ENCODE data around the gene SLC16A5. TPM values are rescaled to one million over a fixed set of nuclear protein-coding genes. Genes with fewer than 3 reads are reported as not detected.

The SLC16A5 gene
- total RNA-seq, 4 donors from 2014 or later: 65.9 to 94.6 (median 79.5) TPM

DNA sequence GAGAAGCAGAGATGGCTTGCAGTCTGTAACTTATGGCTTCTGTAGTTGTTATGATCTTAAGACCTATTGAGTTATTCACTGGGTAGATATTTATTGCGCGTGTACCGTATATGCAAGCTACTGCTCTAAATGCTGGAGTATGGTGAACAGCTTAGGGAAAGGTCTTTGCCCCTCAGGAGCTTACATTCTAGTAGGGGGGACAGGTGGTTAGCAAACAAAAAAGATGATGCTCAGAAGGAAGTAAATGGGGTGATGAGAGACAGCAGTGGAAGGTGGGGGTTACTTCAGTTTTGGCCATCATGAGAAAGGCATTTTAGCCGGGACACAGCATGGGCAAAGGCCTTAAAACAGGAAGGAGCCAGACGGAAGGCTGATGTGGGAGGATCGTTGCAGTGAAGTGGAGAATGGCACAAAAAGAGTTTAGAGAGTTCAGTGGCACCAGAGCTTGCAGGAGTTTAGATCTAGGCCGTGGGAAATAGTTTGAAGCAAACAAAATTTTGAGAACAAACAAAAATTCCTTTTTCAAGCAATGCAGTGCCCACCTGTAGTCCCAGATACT lies 24.1 kb downstream of the SLC16A5 start:
- Histone ChIP-seq H3K9me3 (no peaks in the 10 kb centered on the region), H3K36me3 (no peaks in the 10 kb centered on the region), H3K4me3 (no peak overlapping the region), H3K27ac (no peak overlapping the region), H3K27me3 (no peaks in the 10 kb centered on the region), H3K4me1 (peaks cover 14 to 50% (median 34%) of the 10 kb centered on the region in 4 donors)
- no peak for DNase-seq
- TF ChIP-seq, protein P1, sequence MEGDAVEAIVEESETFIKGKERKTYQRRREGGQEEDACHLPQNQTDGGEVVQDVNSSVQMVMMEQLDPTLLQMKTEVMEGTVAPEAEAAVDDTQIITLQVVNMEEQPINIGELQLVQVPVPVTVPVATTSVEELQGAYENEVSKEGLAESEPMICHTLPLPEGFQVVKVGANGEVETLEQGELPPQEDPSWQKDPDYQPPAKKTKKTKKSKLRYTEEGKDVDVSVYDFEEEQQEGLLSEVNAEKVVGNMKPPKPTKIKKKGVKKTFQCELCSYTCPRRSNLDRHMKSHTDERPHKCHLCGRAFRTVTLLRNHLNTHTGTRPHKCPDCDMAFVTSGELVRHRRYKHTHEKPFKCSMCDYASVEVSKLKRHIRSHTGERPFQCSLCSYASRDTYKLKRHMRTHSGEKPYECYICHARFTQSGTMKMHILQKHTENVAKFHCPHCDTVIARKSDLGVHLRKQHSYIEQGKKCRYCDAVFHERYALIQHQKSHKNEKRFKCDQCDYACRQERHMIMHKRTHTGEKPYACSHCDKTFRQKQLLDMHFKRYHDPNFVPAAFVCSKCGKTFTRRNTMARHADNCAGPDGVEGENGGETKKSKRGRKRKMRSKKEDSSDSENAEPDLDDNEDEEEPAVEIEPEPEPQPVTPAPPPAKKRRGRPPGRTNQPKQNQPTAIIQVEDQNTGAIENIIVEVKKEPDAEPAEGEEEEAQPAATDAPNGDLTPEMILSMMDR (IDR thresholded peaks at IDR 0.05): no peak
- TF ChIP-seq POLR2A (IDR thresholded peaks at IDR 0.05): no peak
- TF ChIP-seq EP300 (IDR thresholded peaks at IDR 0.05; ENCODE audit: low read depth): no peak
- no peak for TF ChIP-seq POLR2AphosphoS5 (IDR thresholded peaks at IDR 0.05)
- 87 to 89% methylated on average over 7 of the region's 7 CpGs for whole genome bisulfite sequencing, 2 donors (ENCODE audit: low coverage in 1 of 2)
- in situ Hi-C loops (cut with MboI; ENCODE audit: low pct_ligation_motif_present in 1 of 4, low pct_unique_long_range_greater_than_20kb in 1 of 4, low sequenced_read_pairs in 3 of 4) (loop anchor here (10.0 kb wide), 2 partner anchors 63 to 93 kb away; partner anchors contain the start of gene NUP85 (in 1 of the 4)), intact Hi-C loops (cut with DNase I; ENCODE audit: low total_unique reads) (loop anchor here (5.0 to 10.0 kb wide), 3 partner anchors 60 to 293 kb away; partner anchors contain the start of gene GRB2)

GRCh38 chr17:75113798-75114551 lies 26.2 kb downstream of the SLC16A5 start:
- H3K4me1 ChIP-seq: peaks cover 12 to 67% (median 37%) of the 10 kb centered on the region in 4 donors
- H3K27ac ChIP-seq: peak overlapping the region; percentile 85 to 94 (median 88)
- DNase-seq: peak; percentile 94
- H3K36me3 ChIP-seq: no peaks in the 10 kb centered on the region
- intact Hi-C loops (cut with DNase I; ENCODE audit: low total_unique reads): loop anchor here (5.0 to 10.0 kb wide), 3 partner anchors 58 to 291 kb away; partner anchors contain the start of gene GRB2
- no peaks in the 10 kb centered on the region for H3K9me3 ChIP-seq
- TF ChIP-seq POLR2A (IDR thresholded peaks at IDR 0.05) (peak; percentile 42), POLR2AphosphoS5 (IDR thresholded peaks at IDR 0.05) (peak in 1 of 3 donors; percentile 47), EP300 (IDR thresholded peaks at IDR 0.05; ENCODE audit: low read depth) (no peak)
- TF ChIP-seq, protein P1 (IDR thresholded peaks at IDR 0.05): peak; percentile 94 to 99 (median 96)
- in situ Hi-C loops (cut with MboI; ENCODE audit: low pct_ligation_motif_present in 1 of 4, low pct_unique_long_range_greater_than_20kb in 1 of 4, low sequenced_read_pairs in 3 of 4): loop anchor here (10.0 kb wide), 2 partner anchors 61 to 91 kb away; partner anchors contain the start of gene NUP85 (in 1 of the 4)
- no peaks in the 10 kb centered on the region for H3K27me3 ChIP-seq
- peak overlapping the region; percentile 24 to 61 (median 44) for H3K4me3 ChIP-seq
- WGBS, 2 donors (ENCODE audit: low coverage in 1 of 2): 0 to 1% methylated on average over 4 to 22 of the region's 22 CpGs

GRCh38 chr17:75114552-75115314 lies 27.0 kb downstream of the SLC16A5 start:
- Histone ChIP-seq H3K9me3 (no peaks in the 10 kb centered on the region), H3K27ac (peak overlapping the region; percentile 85 to 94 (median 88)), H3K36me3 (no peaks in the 10 kb centered on the region), H3K4me1 (peaks cover 8 to 63% (median 32%) of the 10 kb centered on the region in 4 donors), H3K4me3 (peak overlapping the region; percentile 24 to 61 (median 44)), H3K27me3 (no peaks in the 10 kb centered on the region)
- TF ChIP-seq, protein P1 (IDR thresholded peaks at IDR 0.05): no peak
- no peak for TF ChIP-seq POLR2AphosphoS5 (IDR thresholded peaks at IDR 0.05)
- TF ChIP-seq POLR2A (IDR thresholded peaks at IDR 0.05): no peak
- TF ChIP-seq EP300 (IDR thresholded peaks at IDR 0.05; ENCODE audit: low read depth): no peak
- in situ Hi-C loops (cut with MboI; ENCODE audit: low pct_ligation_motif_present in 1 of 4, low pct_unique_long_range_greater_than_20kb in 1 of 4, low sequenced_read_pairs in 3 of 4) (loop anchor here (10.0 kb wide), 2 partner anchors 60 to 90 kb away; partner anchors contain the start of gene NUP85 (in 1 of the 4)), intact Hi-C loops (cut with DNase I; ENCODE audit: low total_unique reads) (loop anchor here (5.0 to 10.0 kb wide), 3 partner anchors 58 to 290 kb away; partner anchors contain the start of gene GRB2)
- WGBS, 2 donors (ENCODE audit: low coverage in 1 of 2): 28 to 53% methylated on average over 12 to 18 of the region's 19 CpGs
- no peak for DNase-seq
